Chondrocyte (in vitro differentiated cells): ENCODE measurements around the gene TMEM132C. TPM values are rescaled to one million over a fixed set of nuclear protein-coding genes. Genes with fewer than 3 reads are reported as not detected.

ENCODE experiments used
- DNase-seq: peaks from one replicate; pipeline ENCODE4 v3.0.0; 2021; ENCODE audit warnings: mixed read lengths, low spot score
- H3K27ac Mint-ChIP-seq: one replicate; pipeline ENCODE4 v1.8.0; 2021; ENCODE audit warnings: mild to moderate bottlenecking, moderate library complexity, mixed read lengths; ENCODE audit not compliant: unreplicated experiment
- H3K27me3 Mint-ChIP-seq: 2 replicates; pipeline ENCODE4 v1.8.0; 2021; ENCODE audit warnings: low read depth, mixed read lengths
- H3K36me3 Mint-ChIP-seq: 2 replicates; pipeline ENCODE4 v1.8.0; 2021; ENCODE audit warnings: low read depth, mixed read lengths
- H3K4me1 Mint-ChIP-seq: 2 replicates; pipeline ENCODE4 v1.8.0; 2021; ENCODE audit warnings: low read depth, mild to moderate bottlenecking, mixed read lengths
- H3K4me3 Mint-ChIP-seq: one replicate; pipeline ENCODE4 v1.8.0; 2021; ENCODE audit warnings: mild to moderate bottlenecking, moderate library complexity, mixed read lengths; ENCODE audit not compliant: unreplicated experiment
- H3K9me3 Mint-ChIP-seq: 2 replicates; pipeline ENCODE4 v1.8.0; 2021; ENCODE audit warnings: low read depth, mixed read lengths
- CTCF ChIP-seq: fragments of 200-600 bp; sonication (generic); IDR thresholded peaks from 2 replicates; pipeline ENCODE4 v1.5.0; 2021; ENCODE audit warnings: antibody characterized with exemption, mild to moderate bottlenecking, moderate library complexity
- total RNA-seq: library from RNA; stranded (reverse); gene quantifications from 3 replicates; pipeline ENCODE4 v1.2.1, GENCODE V29; 2021

Gene TMEM132C
- total RNA-seq, 1 donor from 2014 or later = not detected

- DNase-seq = no peak
- Mint-ChIP-seq H3K27ac (no peak overlapping the region), H3K4me1 (no peaks in the 10 kb centered on the region), H3K36me3 (no peaks in the 10 kb centered on the region), H3K4me3 (no peak overlapping the region), H3K9me3 (peaks cover 29% of the 10 kb centered on the region), H3K27me3 (no peaks in the 10 kb centered on the region)
- no peak for TF ChIP-seq CTCF
These were observed 400.2 kb downstream of the TMEM132C start for GRCh38 chr12:128667193-128667592.

DNA sequence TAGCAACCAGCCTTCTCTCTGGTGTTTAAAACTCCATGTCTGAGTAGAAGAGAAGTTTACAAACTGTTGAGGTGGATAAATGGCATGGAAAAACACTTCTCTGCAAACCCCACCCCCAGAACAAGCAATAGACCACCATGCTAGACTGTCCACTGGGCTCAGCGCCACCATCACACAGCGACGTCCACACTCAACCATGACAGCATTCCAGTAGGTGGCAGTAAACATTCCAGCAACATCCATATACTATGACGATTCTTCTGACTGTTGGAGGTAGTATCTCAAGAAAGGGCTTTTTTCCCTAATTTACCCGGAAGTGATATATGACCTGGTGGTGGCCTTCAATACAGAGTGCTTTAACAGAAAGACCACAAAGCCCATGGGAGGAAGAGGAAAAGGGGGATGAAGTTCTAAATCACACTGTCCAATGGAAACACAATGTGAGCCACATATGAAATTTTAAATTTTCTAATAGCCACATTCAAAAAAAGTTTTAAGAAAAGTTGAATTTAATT, 404.6 kb downstream of the TMEM132C start:
- no peak for DNase-seq
- Mint-ChIP-seq H3K27ac (no peak overlapping the region), H3K36me3 (no peaks in the 10 kb centered on the region), H3K27me3 (no peaks in the 10 kb centered on the region), H3K4me1 (no peaks in the 10 kb centered on the region), H3K9me3 (peaks cover 23% of the 10 kb centered on the region), H3K4me3 (no peak overlapping the region)
- no peak for TF ChIP-seq CTCF

GRCh38 chr12:128672428-128672827, 405.5 kb downstream of the TMEM132C start:
- H3K9me3 Mint-ChIP-seq = peaks cover 26% of the 10 kb centered on the region
- no peak overlapping the region for H3K4me3 Mint-ChIP-seq
- no peak for TF ChIP-seq CTCF
- no peak overlapping the region for H3K27ac Mint-ChIP-seq
- DNase-seq = no peak
- no peaks in the 10 kb centered on the region for H3K27me3 Mint-ChIP-seq
- no peaks in the 10 kb centered on the region for H3K4me1 Mint-ChIP-seq
- H3K36me3 Mint-ChIP-seq = no peaks in the 10 kb centered on the region

- no peaks in the 10 kb centered on the region for H3K4me1 Mint-ChIP-seq
- no peaks in the 10 kb centered on the region for H3K36me3 Mint-ChIP-seq
- H3K27ac Mint-ChIP-seq = no peak overlapping the region
- no peak for TF ChIP-seq CTCF
- H3K4me3 Mint-ChIP-seq = no peak overlapping the region
- no peaks in the 10 kb centered on the region for H3K27me3 Mint-ChIP-seq
- H3K9me3 Mint-ChIP-seq = peaks cover 23% of the 10 kb centered on the region
- DNase-seq = no peak
These were observed 405.9 kb downstream of the TMEM132C start for GRCh38 chr12:128672893-128673292.

DNA sequence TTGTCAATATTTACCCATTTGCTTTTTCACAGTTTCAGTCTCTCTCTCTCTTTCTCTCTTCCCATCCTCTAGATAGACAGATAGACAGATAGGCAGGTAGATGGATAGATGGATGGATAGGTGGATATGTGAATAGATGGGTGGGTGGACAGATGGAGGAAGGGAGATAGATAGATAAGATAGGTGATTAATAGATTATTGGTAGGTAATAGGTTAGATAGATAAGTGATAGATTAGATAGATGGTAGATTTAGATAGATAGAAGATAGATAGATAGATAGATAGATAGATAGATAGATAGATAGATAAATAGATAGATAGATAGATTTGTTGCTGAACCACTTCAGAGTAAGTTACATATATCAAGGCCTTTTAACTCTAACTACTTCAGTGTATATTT, 408.6 kb downstream of the TMEM132C start:
- H3K27me3 Mint-ChIP-seq = no peaks in the 10 kb centered on the region
- H3K36me3 Mint-ChIP-seq = no peaks in the 10 kb centered on the region
- DNase-seq = no peak
- H3K27ac Mint-ChIP-seq = no peak overlapping the region
- H3K4me3 Mint-ChIP-seq = no peak overlapping the region
- H3K4me1 Mint-ChIP-seq = no peaks in the 10 kb centered on the region
- peaks cover 23% of the 10 kb centered on the region for H3K9me3 Mint-ChIP-seq
- TF ChIP-seq CTCF = no peak
